ENCODE measurements around the gene ZNF318.
"Not testable (repeated sequence)": the region's sequence is repeated elsewhere in the genome, so short reads cannot be mapped to it uniquely, and the experiment has no call there.

Gene ZNF318

GRCh38 chr6:43383021-43383667 lies 13.7 kb upstream of the ZNF318 start:
- DNase-seq (ENCODE audit: low spot score): no peak

GRCh38 chr6:43380858-43381257 lies 11.4 kb upstream of the ZNF318 start:
- DNase-seq (ENCODE audit: low spot score): not testable (repeated sequence)

- no peak for DNase-seq (ENCODE audit: low spot score)
Measured at GRCh38 chr6:43378631-43379030, 9.2 kb upstream of the ZNF318 start.

- no peak for DNase-seq (ENCODE audit: low spot score)
Measured at GRCh38 chr6:43377710-43378229, 8.3 kb upstream of the ZNF318 start.

- DNase-seq (ENCODE audit: low spot score): no peak
Measured at GRCh38 chr6:43376551-43376981, 7.1 kb upstream of the ZNF318 start.

- DNase-seq (ENCODE audit: low spot score): no peak
Measured at GRCh38 chr6:43375693-43376092, 6.2 kb upstream of the ZNF318 start.

- DNase-seq (ENCODE audit: low spot score): no peak
Measured at GRCh38 chr6:43373252-43373875, 3.9 kb upstream of the ZNF318 start.

- DNase-seq (ENCODE audit: low spot score): not testable (repeated sequence)
Measured at GRCh38 chr6:43370003-43370580, 645 bp upstream of the ZNF318 start.

- DNase-seq (ENCODE audit: low spot score): peak; percentile 19
Measured at GRCh38 chr6:43368259-43369160, 937 bp downstream of the ZNF318 start.

- DNase-seq (ENCODE audit: low spot score): no peak
Measured at GRCh38 chr6:43367245-43367984, 2.0 kb downstream of the ZNF318 start.

GRCh38 chr6:43361269-43361668 lies 8.2 kb downstream of the ZNF318 start:
- no peak for DNase-seq (ENCODE audit: low spot score)

GRCh38 chr6:43359831-43360230 lies 9.6 kb downstream of the ZNF318 start:
- DNase-seq (ENCODE audit: low spot score): no peak

- DNase-seq (ENCODE audit: low spot score): no peak
Measured at GRCh38 chr6:43359381-43359780, 10.1 kb downstream of the ZNF318 start.

- no peak for DNase-seq (ENCODE audit: low spot score)
Measured at GRCh38 chr6:43355862-43356590, 13.4 kb downstream of the ZNF318 start.

- not testable (repeated sequence) for DNase-seq (ENCODE audit: low spot score)
Measured at GRCh38 chr6:43351951-43352350, 17.5 kb downstream of the ZNF318 start.

GRCh38 chr6:43347444-43347843 lies 22.0 kb downstream of the ZNF318 start:
- DNase-seq (ENCODE audit: low spot score): no peak

- DNase-seq (ENCODE audit: low spot score): no peak
Measured at GRCh38 chr6:43347021-43347420, 22.4 kb downstream of the ZNF318 start.

- DNase-seq (ENCODE audit: low spot score): not testable (repeated sequence)
Measured at GRCh38 chr6:43346243-43346642, 23.2 kb downstream of the ZNF318 start.

GRCh38 chr6:43339168-43339567 lies 30.3 kb downstream of the ZNF318 start:
- no peak for DNase-seq (ENCODE audit: low spot score)

GRCh38 chr6:43338243-43338642 lies 31.2 kb downstream of the ZNF318 start:
- DNase-seq (ENCODE audit: low spot score): no peak

GRCh38 chr6:43336382-43336781 lies 33.1 kb downstream of the ZNF318 start:
- no peak for DNase-seq (ENCODE audit: low spot score)
